OCI-LY3 (cell line): Measurements from ENCODE around the gene KDM8.

Experiments used
- CTCF ChIP-seq: fragments of 200-600, 300-600 bp; sonication (generic); IDR thresholded peaks from 2 replicates; pipeline ENCODE4 v1.5.1; 2014; ENCODE audit warnings: antibody characterized with exemption, low read length, low read depth
- EZH2phosphoT487 ChIP-seq: fragments of 200-600 bp; shearing (Covaris generic); IDR thresholded peaks from 2 replicates; pipeline ENCODE4 v1.6.1; 2018; ENCODE audit warnings: antibody characterized with exemption, mixed run types, low read depth

GRCh38 chr16:27270349-27270748 lies 67.0 kb downstream of the KDM8 start:
- no peak for TF ChIP-seq EZH2phosphoT487
- no peak for TF ChIP-seq CTCF
